ENCODE results near the gene VMP1. TPM values are rescaled to one million over a fixed set of nuclear protein-coding genes. Genes with fewer than 3 reads are reported as not detected.

Gene VMP1
- total RNA-seq, 2 experiments from 2014 or later = 29.2 to 38.0 TPM

DNA sequence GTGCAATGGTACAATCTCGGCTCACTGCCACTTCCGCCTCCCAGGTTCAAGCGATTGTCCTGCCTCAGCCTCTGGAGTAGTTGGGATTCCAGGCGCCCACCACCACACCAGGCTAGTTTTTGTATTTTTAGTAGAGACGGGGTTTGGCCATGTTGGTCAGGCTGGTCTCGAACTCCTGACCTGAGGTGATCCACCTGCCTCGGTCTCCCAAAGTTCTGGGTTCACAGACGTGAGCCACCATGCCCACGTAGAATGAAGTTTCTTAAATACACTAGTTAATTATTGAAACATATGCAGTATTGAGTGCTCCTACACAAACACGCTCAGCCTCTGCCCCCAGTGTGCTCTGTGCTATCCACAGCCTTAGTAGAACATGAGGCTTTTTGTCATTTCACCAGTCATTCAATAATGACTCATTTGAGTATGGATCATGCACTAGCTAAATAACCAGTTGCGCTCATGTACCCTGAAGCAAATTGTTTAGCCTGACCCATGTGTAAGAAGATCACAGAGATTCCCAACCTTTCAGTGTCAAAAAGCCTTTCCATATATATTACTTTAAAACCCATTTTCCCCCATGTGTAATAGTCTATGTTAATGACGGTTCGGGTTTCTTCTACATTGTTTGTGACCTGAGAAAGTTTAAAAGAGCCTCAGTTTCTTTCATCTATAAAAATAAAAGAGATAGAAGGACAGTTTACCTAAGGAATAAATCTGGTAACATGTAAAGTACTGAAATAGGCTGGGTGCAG lies 135.6 kb downstream of the VMP1 start:
- Histone ChIP-seq H4K20me1 (ENCODE audit: insufficient read depth, low read length) (no peaks in the 10 kb centered on the region), H3K79me2 (ENCODE audit: insufficient read depth, low read depth, low read length) (peaks cover 40% of the 10 kb centered on the region; the same call in 1 of the 2 replicates), H3K27ac (ENCODE audit: low read depth, low read length, poor library complexity, severe bottlenecking) (no peak overlapping the region), H3K9me3 (ENCODE audit: low read length) (no peaks in the 10 kb centered on the region), H3K4me2 (ENCODE audit: low read length) (no peak overlapping the region), H3K4me3 (ENCODE audit: low read depth, low read length, poor library complexity, severe bottlenecking) (no peak overlapping the region), H3K36me3 (ENCODE audit: insufficient read depth, low read length) (peaks cover 29% of the 10 kb centered on the region), H2AFZ (ENCODE audit: low read length) (no peak overlapping the region), H3K4me1 (ENCODE audit: insufficient read depth, low read length, poor library complexity, severe bottlenecking) (peaks cover 72% of the 10 kb centered on the region), H3K9me2 (ENCODE audit: insufficient read depth, low read length) (no peaks in the 10 kb centered on the region)
- no TSS peak for BruUV-seq (replicated peaks)
- ChIA-PET POLR2A (interaction anchor here (0.8 kb wide), 1 partner anchor 11 kb away, joined by 4 read pairs; no protein-coding TSS in a partner anchor), CTCF (ENCODE audit: unreplicated experiment) (no interaction called here)
- intact Hi-C loops (cut with micrococcal nuclease; ENCODE audit: unreplicated experiment) = no loop called here
- no peak for DNase-seq (ENCODE audit: low spot score)
- TF ChIP-seq, protein P1, sequence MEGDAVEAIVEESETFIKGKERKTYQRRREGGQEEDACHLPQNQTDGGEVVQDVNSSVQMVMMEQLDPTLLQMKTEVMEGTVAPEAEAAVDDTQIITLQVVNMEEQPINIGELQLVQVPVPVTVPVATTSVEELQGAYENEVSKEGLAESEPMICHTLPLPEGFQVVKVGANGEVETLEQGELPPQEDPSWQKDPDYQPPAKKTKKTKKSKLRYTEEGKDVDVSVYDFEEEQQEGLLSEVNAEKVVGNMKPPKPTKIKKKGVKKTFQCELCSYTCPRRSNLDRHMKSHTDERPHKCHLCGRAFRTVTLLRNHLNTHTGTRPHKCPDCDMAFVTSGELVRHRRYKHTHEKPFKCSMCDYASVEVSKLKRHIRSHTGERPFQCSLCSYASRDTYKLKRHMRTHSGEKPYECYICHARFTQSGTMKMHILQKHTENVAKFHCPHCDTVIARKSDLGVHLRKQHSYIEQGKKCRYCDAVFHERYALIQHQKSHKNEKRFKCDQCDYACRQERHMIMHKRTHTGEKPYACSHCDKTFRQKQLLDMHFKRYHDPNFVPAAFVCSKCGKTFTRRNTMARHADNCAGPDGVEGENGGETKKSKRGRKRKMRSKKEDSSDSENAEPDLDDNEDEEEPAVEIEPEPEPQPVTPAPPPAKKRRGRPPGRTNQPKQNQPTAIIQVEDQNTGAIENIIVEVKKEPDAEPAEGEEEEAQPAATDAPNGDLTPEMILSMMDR (conservative IDR thresholded peaks at IDR 0.05; ENCODE audit: low read length) = no peak
- TF ChIP-seq EZH2phosphoT487 (IDR thresholded peaks at IDR 0.05; ENCODE audit: borderline replicate concordance, low read depth, low read length) = no peak

DNA sequence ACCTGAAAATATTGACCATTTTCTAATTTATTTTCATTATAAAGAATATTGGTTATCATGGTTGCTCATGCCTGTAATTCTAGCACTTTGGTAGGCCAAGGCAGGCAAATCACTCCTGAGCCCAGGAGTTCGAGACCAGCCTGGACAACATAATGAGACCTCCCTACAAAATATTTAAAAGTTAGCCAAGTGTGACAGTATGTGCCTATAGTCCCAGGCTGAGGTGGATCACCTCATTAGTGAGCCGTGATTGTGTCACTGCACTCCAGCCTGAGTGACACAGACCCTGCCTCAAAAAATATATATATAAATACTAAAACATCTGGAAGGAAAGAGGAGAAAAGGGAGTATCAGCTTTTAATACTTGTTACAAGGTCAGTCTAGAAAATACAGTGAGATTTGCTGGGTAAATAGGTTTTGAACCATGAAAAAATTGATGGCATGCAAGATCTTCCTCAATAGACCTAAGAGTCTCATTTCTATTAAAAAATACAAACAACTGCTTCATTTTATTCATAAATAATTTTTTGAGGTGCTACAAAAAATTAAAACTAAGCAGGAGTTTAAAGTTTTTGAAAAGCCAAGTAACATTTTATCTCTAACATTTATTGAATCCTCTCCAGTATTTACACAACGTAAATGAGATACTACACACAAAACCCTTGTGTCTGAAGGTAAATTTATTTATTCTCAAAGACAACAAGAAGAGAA lies 137.6 kb downstream of the VMP1 start:
- Histone ChIP-seq H3K4me3 (ENCODE audit: low read depth, low read length, poor library complexity, severe bottlenecking) (peak overlapping the region; percentile 25), H3K9me2 (ENCODE audit: insufficient read depth, low read length) (no peaks in the 10 kb centered on the region), H3K27ac (ENCODE audit: low read depth, low read length, poor library complexity, severe bottlenecking) (peak overlapping the region; percentile 70), H3K4me1 (ENCODE audit: insufficient read depth, low read length, poor library complexity, severe bottlenecking) (peaks cover 61% of the 10 kb centered on the region), H3K36me3 (ENCODE audit: insufficient read depth, low read length) (peaks cover 15% of the 10 kb centered on the region), H4K20me1 (ENCODE audit: insufficient read depth, low read length) (no peaks in the 10 kb centered on the region), H3K4me2 (ENCODE audit: low read length) (peak overlapping the region; percentile 56), H3K79me2 (ENCODE audit: insufficient read depth, low read depth, low read length) (peaks cover 20% of the 10 kb centered on the region; the same call in 1 of the 2 replicates), H2AFZ (ENCODE audit: low read length) (no peak overlapping the region; the same call in 1 of the 2 replicates), H3K9me3 (ENCODE audit: low read length) (no peaks in the 10 kb centered on the region)
- DNase-seq (ENCODE audit: low spot score) = no peak
- TF ChIP-seq EZH2phosphoT487 (IDR thresholded peaks at IDR 0.05; ENCODE audit: borderline replicate concordance, low read depth, low read length) = no peak
- no TSS peak for BruUV-seq (replicated peaks)
- POLR2A ChIA-PET = no interaction called here
- intact Hi-C loops (cut with micrococcal nuclease; ENCODE audit: unreplicated experiment) = no loop called here
- CTCF ChIA-PET (ENCODE audit: unreplicated experiment) = no interaction called here

DNA sequence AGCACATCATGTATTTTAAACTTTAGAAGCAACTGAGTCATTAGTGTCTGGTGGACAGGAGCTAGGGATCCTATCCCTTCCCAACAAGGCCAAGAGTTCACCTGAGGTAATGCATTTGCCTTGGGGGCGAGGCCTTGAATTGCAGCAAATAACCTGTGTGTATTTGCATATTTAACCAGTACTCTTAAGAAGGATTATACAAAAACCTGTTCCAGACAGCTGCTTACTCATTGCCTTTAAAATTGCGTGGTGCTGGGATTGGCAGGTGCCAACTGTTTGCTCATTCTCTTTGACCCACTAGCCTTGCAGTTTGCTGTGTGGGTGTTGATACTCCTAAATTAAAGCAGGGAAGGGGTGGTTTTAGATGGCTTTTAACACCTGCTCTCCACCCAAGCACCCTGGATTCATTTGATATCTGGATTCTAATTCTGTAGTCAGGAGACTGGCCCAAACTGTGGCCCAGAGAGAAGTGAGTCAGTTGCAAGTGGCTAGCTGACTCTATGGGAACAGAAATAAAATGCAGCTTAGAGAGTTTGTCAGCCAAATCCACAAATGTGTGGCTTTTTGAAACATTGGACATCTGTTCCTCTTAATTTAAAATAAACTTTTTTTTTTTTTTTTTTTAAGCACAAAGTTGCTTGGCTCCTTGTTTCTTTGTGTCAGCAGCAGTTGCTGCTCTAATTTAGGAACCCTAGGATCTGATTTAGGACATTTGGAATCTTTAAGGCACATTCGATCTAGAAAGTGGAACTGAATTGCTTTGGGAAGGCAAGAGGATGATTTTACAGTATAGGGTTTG lies 138.3 kb downstream of the VMP1 start:
- no TSS peak for BruUV-seq (replicated peaks)

More for the DNA sequence above, 138.3 kb downstream of the VMP1 start:
- Histone ChIP-seq H4K20me1 (ENCODE audit: insufficient read depth, low read length) (no peaks in the 10 kb centered on the region), H3K4me1 (ENCODE audit: insufficient read depth, low read length, poor library complexity, severe bottlenecking) (peaks cover 53% of the 10 kb centered on the region), H3K9me3 (ENCODE audit: low read length) (no peaks in the 10 kb centered on the region), H3K36me3 (ENCODE audit: insufficient read depth, low read length) (peaks cover 7% of the 10 kb centered on the region), H3K9me2 (ENCODE audit: insufficient read depth, low read length) (no peaks in the 10 kb centered on the region), H3K4me3 (ENCODE audit: low read depth, low read length, poor library complexity, severe bottlenecking) (peak overlapping the region; percentile 25), H3K4me2 (ENCODE audit: low read length) (peak overlapping the region; percentile 56), H3K79me2 (ENCODE audit: insufficient read depth, low read depth, low read length) (peaks cover 13% of the 10 kb centered on the region; the same call in 1 of the 2 replicates), H3K27ac (ENCODE audit: low read depth, low read length, poor library complexity, severe bottlenecking) (peak overlapping the region; percentile 70), H2AFZ (ENCODE audit: low read length) (no peak overlapping the region; the same call in 1 of the 2 replicates)
- intact Hi-C loops (cut with micrococcal nuclease; ENCODE audit: unreplicated experiment) = no loop called here
- TF ChIP-seq, protein P1 (conservative IDR thresholded peaks at IDR 0.05; ENCODE audit: low read length) = no peak
- TF ChIP-seq EZH2phosphoT487 (IDR thresholded peaks at IDR 0.05; ENCODE audit: borderline replicate concordance, low read depth, low read length) = no peak
- ChIA-PET POLR2A (interaction anchor here (0.7 to 1.5 kb wide), 2 partner anchors 18 to 44 kb away, joined by 3 to 5 read pairs; no protein-coding TSS in a partner anchor), CTCF (ENCODE audit: unreplicated experiment) (no interaction called here)
- DNase-seq (ENCODE audit: low spot score) = no peak

All from OCI-LY7 (cell line).